EL (cell line): ENCODE results near the gene KCTD10.
"Not testable (repeated sequence)": the region's sequence is repeated elsewhere in the genome, so short reads cannot be mapped to it uniquely, and the experiment has no call there.

Source experiments
- DNase-seq: peaks from one replicate; pipeline ENCODE4 v3.0.0-alpha.2; 2016

Gene KCTD10

GRCh38 chr12:109493938-109494337, 16.8 kb upstream of the KCTD10 start:
- DNase-seq: no peak

GRCh38 chr12:109493090-109493489, 16.0 kb upstream of the KCTD10 start:
- DNase-seq: no peak

- DNase-seq: no peak
Measured at GRCh38 chr12:109492371-109492770, 15.3 kb upstream of the KCTD10 start.

GRCh38 chr12:109491671-109492070, 14.6 kb upstream of the KCTD10 start:
- no peak for DNase-seq

- no peak for DNase-seq
Measured at GRCh38 chr12:109489955-109490565, 13.0 kb upstream of the KCTD10 start.

GRCh38 chr12:109489016-109489954, 12.2 kb upstream of the KCTD10 start:
- no peak for DNase-seq

GRCh38 chr12:109488051-109488665, 11.1 kb upstream of the KCTD10 start:
- DNase-seq: no peak

- DNase-seq: no peak
Measured at GRCh38 chr12:109487181-109488050, 10.3 kb upstream of the KCTD10 start.

- no peak for DNase-seq
Measured at GRCh38 chr12:109485201-109485600, 8.1 kb upstream of the KCTD10 start.

GRCh38 chr12:109483346-109483745, 6.2 kb upstream of the KCTD10 start:
- DNase-seq: no peak

- DNase-seq: no peak
Measured at GRCh38 chr12:109482894-109483293, 5.8 kb upstream of the KCTD10 start.

- no peak for DNase-seq
Measured at GRCh38 chr12:109482491-109482890, 5.4 kb upstream of the KCTD10 start.

- no peak for DNase-seq
Measured at GRCh38 chr12:109481863-109482262, 4.8 kb upstream of the KCTD10 start.

GRCh38 chr12:109480356-109480755, 3.3 kb upstream of the KCTD10 start:
- DNase-seq: no peak

- DNase-seq: no peak
Measured at GRCh38 chr12:109479761-109480160, 2.7 kb upstream of the KCTD10 start.

GRCh38 chr12:109477963-109478315, 839 bp upstream of the KCTD10 start:
- DNase-seq: no peak

GRCh38 chr12:109476807-109477184, 304 bp downstream of the KCTD10 start:
- no peak for DNase-seq

GRCh38 chr12:109475993-109476806, 900 bp downstream of the KCTD10 start:
- DNase-seq: no peak

GRCh38 chr12:109475121-109475520, 2.0 kb downstream of the KCTD10 start:
- DNase-seq: no peak

GRCh38 chr12:109473526-109474270, 3.4 kb downstream of the KCTD10 start:
- DNase-seq: not testable (repeated sequence)

GRCh38 chr12:109473006-109473405, 4.1 kb downstream of the KCTD10 start:
- no peak for DNase-seq
